ENCODE data around the gene NRXN3.

The NRXN3 gene

DNA sequence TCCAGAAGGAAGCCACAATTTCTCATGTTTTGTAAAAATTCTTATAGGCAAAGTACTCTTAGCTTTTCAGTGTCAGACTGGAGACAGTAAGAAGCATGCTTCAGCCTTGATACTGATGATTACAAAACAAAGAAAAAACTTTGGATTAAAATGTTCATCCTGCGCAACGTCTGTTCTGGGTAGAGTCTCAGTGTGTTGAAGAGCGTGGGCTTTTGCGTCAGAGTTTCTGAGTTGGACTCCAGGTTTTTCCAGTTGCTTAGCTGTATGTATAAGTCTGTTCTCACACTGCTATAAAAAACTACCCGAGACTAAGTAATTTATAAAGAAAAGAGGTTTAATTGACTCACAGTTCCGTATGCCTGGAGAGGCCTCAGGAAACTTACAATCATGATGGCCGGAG lies 1533.0 kb downstream of the NRXN3 start:
- TF ChIP-seq, protein P1, sequence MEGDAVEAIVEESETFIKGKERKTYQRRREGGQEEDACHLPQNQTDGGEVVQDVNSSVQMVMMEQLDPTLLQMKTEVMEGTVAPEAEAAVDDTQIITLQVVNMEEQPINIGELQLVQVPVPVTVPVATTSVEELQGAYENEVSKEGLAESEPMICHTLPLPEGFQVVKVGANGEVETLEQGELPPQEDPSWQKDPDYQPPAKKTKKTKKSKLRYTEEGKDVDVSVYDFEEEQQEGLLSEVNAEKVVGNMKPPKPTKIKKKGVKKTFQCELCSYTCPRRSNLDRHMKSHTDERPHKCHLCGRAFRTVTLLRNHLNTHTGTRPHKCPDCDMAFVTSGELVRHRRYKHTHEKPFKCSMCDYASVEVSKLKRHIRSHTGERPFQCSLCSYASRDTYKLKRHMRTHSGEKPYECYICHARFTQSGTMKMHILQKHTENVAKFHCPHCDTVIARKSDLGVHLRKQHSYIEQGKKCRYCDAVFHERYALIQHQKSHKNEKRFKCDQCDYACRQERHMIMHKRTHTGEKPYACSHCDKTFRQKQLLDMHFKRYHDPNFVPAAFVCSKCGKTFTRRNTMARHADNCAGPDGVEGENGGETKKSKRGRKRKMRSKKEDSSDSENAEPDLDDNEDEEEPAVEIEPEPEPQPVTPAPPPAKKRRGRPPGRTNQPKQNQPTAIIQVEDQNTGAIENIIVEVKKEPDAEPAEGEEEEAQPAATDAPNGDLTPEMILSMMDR (IDR thresholded peaks at IDR 0.05; ENCODE audit: insufficient read depth, low read length, missing control alignments) = no peak
- ChIA-PET CTCF (no interaction called here), POLR2A (no interaction called here)
- no peak for DNase-seq (ENCODE audit: low read depth, low spot score)
- no peak overlapping the region for H3K4me3 ChIP-seq (ENCODE audit: low read depth, low read length)

DNA sequence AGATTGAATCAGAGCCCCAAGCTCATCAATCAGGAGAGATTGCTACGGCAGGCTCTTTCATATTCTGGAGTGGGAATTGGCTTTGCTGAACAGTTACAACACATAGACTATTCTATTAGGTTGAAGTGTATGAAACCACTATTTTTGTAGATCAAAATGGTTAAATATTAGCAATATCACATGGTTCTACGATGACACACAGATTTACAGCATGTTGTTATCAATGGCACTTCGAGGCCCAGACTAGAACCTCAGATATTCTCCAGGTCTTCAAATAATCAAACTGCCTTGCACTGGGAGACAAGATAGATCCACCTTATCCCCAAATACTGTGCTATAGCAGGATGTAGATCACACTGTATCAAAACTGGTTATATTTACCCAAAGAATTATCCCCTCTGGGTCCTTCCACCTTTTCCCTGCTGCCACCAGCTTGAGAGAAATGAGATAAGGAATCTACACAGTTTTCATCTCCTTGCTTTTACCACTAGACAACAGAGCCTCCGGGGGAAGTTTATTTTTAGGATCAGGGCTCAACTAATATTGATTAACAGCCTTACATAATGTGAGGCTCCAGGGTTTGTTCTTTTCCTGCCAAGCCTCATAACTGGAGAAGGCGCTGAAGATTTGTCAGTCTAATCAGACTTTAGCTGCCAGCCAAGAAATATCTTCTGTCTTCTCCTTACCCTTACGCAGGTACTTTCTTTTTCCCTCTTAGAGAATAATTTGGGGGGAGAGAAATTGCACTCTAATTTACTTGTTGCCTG lies 1534.1 kb downstream of the NRXN3 start:
- TF ChIP-seq, protein P1 (IDR thresholded peaks at IDR 0.05; ENCODE audit: insufficient read depth, low read length, missing control alignments) = no peak
- CTCF ChIA-PET = no interaction called here
- no peak overlapping the region for H3K4me3 ChIP-seq (ENCODE audit: low read depth, low read length)
- POLR2A ChIA-PET = no interaction called here
- DNase-seq (ENCODE audit: low read depth, low spot score) = no peak

GRCh38 chr14:79705126-79705894 lies 1535.1 kb downstream of the NRXN3 start:
- no peak for DNase-seq (ENCODE audit: low read depth, low spot score)
- ChIA-PET CTCF (no interaction called here), POLR2A (no interaction called here)
- H3K4me3 ChIP-seq (ENCODE audit: low read depth, low read length) = no peak overlapping the region
- TF ChIP-seq, protein P1 (IDR thresholded peaks at IDR 0.05; ENCODE audit: insufficient read depth, low read length, missing control alignments) = no peak

- CTCF ChIA-PET = no interaction called here
- H3K4me3 ChIP-seq (ENCODE audit: low read depth, low read length) = no peak overlapping the region
- no peak for DNase-seq (ENCODE audit: low read depth, low spot score)
- TF ChIP-seq, protein P1 (IDR thresholded peaks at IDR 0.05; ENCODE audit: insufficient read depth, low read length, missing control alignments) = no peak
- POLR2A ChIA-PET = no interaction called here
Observed at GRCh38 chr14:79706382-79706781, 1536.2 kb downstream of the NRXN3 start.

DNA sequence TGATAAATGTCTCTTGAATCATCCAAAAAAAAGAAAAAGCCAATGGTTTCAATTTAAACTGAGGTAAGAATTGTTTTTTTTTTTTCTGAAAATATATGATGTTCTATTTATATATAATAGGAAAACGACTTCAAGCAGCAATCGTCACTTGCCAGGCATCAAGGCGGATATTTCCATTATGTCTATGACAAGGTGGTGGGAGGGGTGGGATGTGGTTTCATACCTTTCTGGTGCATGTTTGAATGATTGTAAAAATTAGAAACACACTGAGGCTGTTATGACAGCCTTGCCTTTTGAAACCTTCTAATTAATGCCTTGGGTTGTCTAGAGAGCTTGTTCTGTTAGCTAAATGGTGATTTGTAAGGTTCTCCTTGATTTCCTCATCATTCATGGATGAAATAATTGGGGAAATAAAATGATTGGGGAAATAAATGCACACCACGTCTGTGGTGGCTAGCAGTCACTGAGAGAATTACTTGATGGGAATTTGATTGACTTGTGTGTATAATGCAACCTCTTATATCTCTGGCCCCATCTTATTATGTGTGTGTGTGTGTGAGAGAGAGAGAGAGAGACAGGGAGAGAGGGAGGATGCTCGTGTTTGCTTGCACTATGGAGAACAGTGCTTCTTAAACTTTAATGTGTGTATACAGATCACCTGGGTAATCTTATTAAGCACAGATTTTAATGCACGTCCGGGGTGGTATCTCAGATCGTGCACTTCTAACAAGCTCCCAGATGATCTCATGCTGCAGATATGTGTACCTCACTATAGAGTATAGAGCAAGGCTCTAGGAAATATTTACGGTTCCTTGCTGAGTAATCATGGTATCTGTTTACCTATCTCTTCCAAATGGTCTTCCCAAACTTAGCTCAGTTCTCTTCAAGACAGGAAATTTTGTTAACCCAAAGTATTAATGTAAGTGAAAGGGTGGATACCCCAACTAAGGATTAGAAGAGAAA lies 1538.5 kb downstream of the NRXN3 start:
- H3K4me3 ChIP-seq (ENCODE audit: low read depth, low read length) = no peak overlapping the region
- TF ChIP-seq, protein P1 (IDR thresholded peaks at IDR 0.05; ENCODE audit: insufficient read depth, low read length, missing control alignments) = no peak
- ChIA-PET POLR2A (no interaction called here), CTCF (no interaction called here)
- DNase-seq (ENCODE audit: low read depth, low spot score) = no peak
